Mesenchymal stem cell (in vitro differentiated cells and primary cell): ENCODE measurements around the gene SFTPA1.
"Not testable (repeated sequence)": the region's sequence is repeated elsewhere in the genome, so short reads cannot be mapped to it uniquely, and the experiment has no call there.

Experiments used
- DNase-seq: peaks from one replicate; pipeline ENCODE4 v3.0.0-alpha.2; 2013
- H2AFZ ChIP-seq: one replicate; pipeline ENCODE4 v1.6.1; 2013; ENCODE audit warnings: low read depth, mild to moderate bottlenecking, control low read depth, inconsistent platforms, low read length, moderate library complexity
- H2AK5ac ChIP-seq: 2 replicates; pipeline ENCODE4 v1.6.1; 2013; ENCODE audit warnings: low read length, moderate library complexity, mild to moderate bottlenecking, inconsistent platforms; ENCODE audit not compliant: severe bottlenecking
- H2BK120ac ChIP-seq: one replicate; pipeline ENCODE4 v1.6.1; 2013; ENCODE audit warnings: low read depth, mild to moderate bottlenecking, inconsistent platforms, low read length, moderate library complexity
- H2BK12ac ChIP-seq, 2 experiments: one replicate each; pipeline ENCODE4 v1.6.1; 2013; ENCODE audit warnings: inconsistent platforms in 2 of 2, low read length in 2 of 2, mild to moderate bottlenecking in 2 of 2, moderate library complexity in 2 of 2, control low read depth in 1 of 2
- H2BK15ac ChIP-seq: one replicate; pipeline ENCODE4 v1.6.1; 2013; ENCODE audit warnings: mild to moderate bottlenecking, low read depth, inconsistent platforms; ENCODE audit not compliant: poor library complexity, severe bottlenecking
- H2BK5ac ChIP-seq: 2 replicates; pipeline ENCODE4 v1.6.1; 2013; ENCODE audit warnings: low read depth, mild to moderate bottlenecking, low read length, control low read depth, inconsistent platforms; ENCODE audit not compliant: poor library complexity, severe bottlenecking
- H3K14ac ChIP-seq, 2 experiments: one replicate each; pipeline ENCODE4 v1.6.1; 2013; ENCODE audit warnings: inconsistent platforms in 2 of 2, low read length in 2 of 2, control low read depth in 1 of 2, mild to moderate bottlenecking in 1 of 2, moderate library complexity in 1 of 2
- H3K18ac ChIP-seq, 2 experiments: one replicate each; pipeline ENCODE4 v1.6.1; 2013; ENCODE audit warnings: inconsistent platforms in 2 of 2, low read length in 2 of 2, control low read depth in 1 of 2, low read depth in 1 of 2, mild to moderate bottlenecking in 1 of 2
- H3K23ac ChIP-seq, 2 experiments: one replicate each; pipeline ENCODE4 v1.6.1; 2013; ENCODE audit warnings: inconsistent platforms in 2 of 2, low read length in 2 of 2, mild to moderate bottlenecking in 2 of 2, moderate library complexity in 2 of 2, control low read depth in 1 of 2
- H3K27ac ChIP-seq: 2 replicates; pipeline ENCODE4 v1.5.1; 2013; ENCODE audit warnings: mild to moderate bottlenecking, moderate library complexity, low read length, control low read depth, inconsistent platforms; ENCODE audit not compliant: poor library complexity, severe bottlenecking
- H3K27me3 ChIP-seq, 2 experiments: 2 replicates each; pipeline versions ENCODE4 v1.6.1 to v1.7.0; 2013; ENCODE audit warnings: low read length in 2 of 2, mild to moderate bottlenecking in 2 of 2, moderate library complexity in 2 of 2, control low read depth in 1 of 2, inconsistent platforms in 1 of 2; ENCODE audit not compliant: control insufficient read depth in 1 of 2, insufficient read depth in 1 of 2
- H3K36me3 ChIP-seq, 2 experiments: 2 replicates each; pipeline versions ENCODE4 v1.6.1 to v1.7.0; 2013; ENCODE audit warnings: low read length in 2 of 2, control low read depth in 1 of 2, inconsistent platforms in 1 of 2, low read depth in 1 of 2, mild to moderate bottlenecking in 1 of 2; ENCODE audit not compliant: insufficient read depth in 2 of 2, control insufficient read depth in 1 of 2
- H3K4ac ChIP-seq, 2 experiments: one replicate each; pipeline ENCODE4 v1.6.1; 2013; ENCODE audit warnings: inconsistent platforms in 2 of 2, low read length in 2 of 2, mild to moderate bottlenecking in 2 of 2, moderate library complexity in 2 of 2, control low read depth in 1 of 2, low read depth in 1 of 2
- H3K4me1 ChIP-seq: 2 replicates; pipeline ENCODE4 v1.6.1; 2013; ENCODE audit warnings: low read depth, low read length, control low read depth; ENCODE audit not compliant: control insufficient read depth, insufficient read depth
- H3K4me2 ChIP-seq: 2 replicates; pipeline ENCODE4 v1.6.1; 2013; ENCODE audit warnings: low read length, mild to moderate bottlenecking, inconsistent platforms; ENCODE audit not compliant: poor library complexity, severe bottlenecking
- H3K4me3 ChIP-seq, 2 experiments: 2 replicates each; pipeline versions ENCODE4 v1.5.1 to v1.7.0; 2013; ENCODE audit warnings: low read length in 2 of 2, mild to moderate bottlenecking in 2 of 2, control low read depth in 1 of 2, low read depth in 1 of 2; ENCODE audit not compliant: insufficient read depth in 1 of 2
- H3K79me1 ChIP-seq: replicated peaks from 2 replicates; pipeline ENCODE4 v1.6.1; 2013; ENCODE audit warnings: mild to moderate bottlenecking, control low read depth, low read length, inconsistent platforms; ENCODE audit not compliant: poor library complexity, severe bottlenecking
- H3K9ac ChIP-seq: 2 replicates; pipeline ENCODE4 v1.7.0; 2013; ENCODE audit warnings: mild to moderate bottlenecking, low read length, moderate library complexity
- H3K9me3 ChIP-seq: 2 replicates; pipeline ENCODE4 v1.7.0; 2013; ENCODE audit warnings: mild to moderate bottlenecking, low read length; ENCODE audit not compliant: control insufficient read depth
- H4K8ac ChIP-seq: one replicate; pipeline ENCODE4 v1.6.1; 2013; ENCODE audit warnings: inconsistent platforms, mild to moderate bottlenecking, low read length, moderate library complexity
- H4K91ac ChIP-seq: one replicate; pipeline ENCODE4 v1.6.1; 2013; ENCODE audit warnings: mild to moderate bottlenecking, low read length, inconsistent platforms
- WGBS: methylation state at CpG from one replicate; pipeline ENCODE4 v1.1.7; 2013; ENCODE audit warnings: mixed read lengths; 5-methylcytosine and 5-hydroxymethylcytosine counted together

Gene SFTPA1

GRCh38 chr10:79588800-79589199 lies 21.9 kb upstream of the SFTPA1 start:
- H3K27me3 ChIP-seq, result peaks cover 20 to 41% of the 10 kb centered on the region in 2 experiments
- no peak overlapping the region for H2BK15ac ChIP-seq
- no peak overlapping the region for H3K18ac ChIP-seq
- no peaks in the 10 kb centered on the region for H3K9me3 ChIP-seq
- no peak overlapping the region for H3K4me3 ChIP-seq
- H3K4me1 ChIP-seq, result no peaks in the 10 kb centered on the region
- H4K8ac ChIP-seq, result no peak overlapping the region
- DNase-seq, result no peak
- no peak overlapping the region for H2BK12ac ChIP-seq
- H3K4me2 ChIP-seq, result no peak overlapping the region
- H2BK5ac ChIP-seq, result no peak overlapping the region
- H2AK5ac ChIP-seq, result no peak overlapping the region
- H4K91ac ChIP-seq, result no peak overlapping the region
- H2BK120ac ChIP-seq, result no peak overlapping the region
- H2AFZ ChIP-seq, result no peak overlapping the region
- no peaks in the 10 kb centered on the region for H3K79me1 ChIP-seq
- H3K14ac ChIP-seq, result no peak overlapping the region
- H3K4ac ChIP-seq, result no peak overlapping the region
- no peaks in the 10 kb centered on the region for H3K36me3 ChIP-seq
- no peak overlapping the region for H3K27ac ChIP-seq
- no peak overlapping the region for H3K23ac ChIP-seq
- no peak overlapping the region for H3K9ac ChIP-seq

GRCh38 chr10:79593377-79593776 lies 17.4 kb upstream of the SFTPA1 start:
- 50% methylated on average over 1 of the region's 1 CpG for WGBS
- H2AK5ac ChIP-seq, result no peak overlapping the region

GRCh38 chr10:79594565-79594964 lies 16.2 kb upstream of the SFTPA1 start:
- H2AK5ac ChIP-seq, H3K4me3 ChIP-seq, H3K4ac ChIP-seq, H3K18ac ChIP-seq, H3K36me3 ChIP-seq, H2BK15ac ChIP-seq, H4K8ac ChIP-seq, H3K9ac ChIP-seq, H3K27ac ChIP-seq, H3K4me1 ChIP-seq, H3K14ac ChIP-seq, H2AFZ ChIP-seq, H3K79me1 ChIP-seq, H4K91ac ChIP-seq, H3K4me2 ChIP-seq, H2BK5ac ChIP-seq, H2BK120ac ChIP-seq, H3K23ac ChIP-seq, H2BK12ac ChIP-seq, DNase-seq: not testable (repeated sequence)
- peaks cover 19% of the 10 kb centered on the region for H3K9me3 ChIP-seq
- 60% methylated on average over 3 of the region's 3 CpGs for WGBS
- H3K27me3 ChIP-seq, result peaks cover 0 to 19% of the 10 kb centered on the region in 2 experiments

More at GRCh38 chr10:79593377-79593776, 17.4 kb upstream of the SFTPA1 start:
- no peak overlapping the region for H3K4me3 ChIP-seq
- no peak overlapping the region for H2AFZ ChIP-seq
- H2BK12ac ChIP-seq, result no peak overlapping the region
- no peak for DNase-seq
- no peak overlapping the region for H3K4me2 ChIP-seq
- no peak overlapping the region for H3K4ac ChIP-seq
- peaks cover 14% of the 10 kb centered on the region for H3K9me3 ChIP-seq
- no peak overlapping the region for H3K18ac ChIP-seq
- no peak overlapping the region for H2BK15ac ChIP-seq
- no peaks in the 10 kb centered on the region for H3K4me1 ChIP-seq
- no peak overlapping the region for H3K9ac ChIP-seq
- H2BK120ac ChIP-seq, result no peak overlapping the region
- H3K27ac ChIP-seq, result no peak overlapping the region
- H3K27me3 ChIP-seq, result peaks cover 8 to 28% of the 10 kb centered on the region in 2 experiments
- H3K14ac ChIP-seq, result no peak overlapping the region
- H3K79me1 ChIP-seq, result no peaks in the 10 kb centered on the region
- H2BK5ac ChIP-seq, result no peak overlapping the region
- H3K23ac ChIP-seq, result no peak overlapping the region
- no peak overlapping the region for H4K91ac ChIP-seq
- no peaks in the 10 kb centered on the region for H3K36me3 ChIP-seq
- no peak overlapping the region for H4K8ac ChIP-seq

DNA sequence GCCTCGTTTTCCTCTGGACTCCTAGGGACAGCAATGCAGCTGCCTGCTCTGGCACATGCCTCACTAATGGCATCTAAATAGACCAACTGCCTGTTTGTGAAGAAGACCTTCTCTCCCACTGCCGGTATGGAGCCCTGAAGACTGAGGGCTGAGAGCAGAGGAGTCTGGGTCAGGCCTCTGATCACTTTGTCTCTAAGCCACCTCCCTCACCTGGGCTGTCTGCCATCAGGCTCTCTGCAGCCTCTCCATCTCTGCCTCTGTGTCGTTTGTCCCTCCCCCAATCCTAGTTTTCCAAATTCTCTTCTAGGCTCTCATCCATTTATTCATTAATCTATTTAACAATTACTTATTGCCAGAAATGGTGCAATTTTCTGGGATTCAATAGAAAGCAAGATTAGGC lies 15.2 kb upstream of the SFTPA1 start:
- Histone ChIP-seq H3K4me2 (no peak overlapping the region), H2AK5ac (no peak overlapping the region), H4K8ac (no peak overlapping the region), H2BK5ac (no peak overlapping the region), H3K4me3 (no peak overlapping the region), H3K23ac (no peak overlapping the region), H3K18ac (no peak overlapping the region), H3K79me1 (no peaks in the 10 kb centered on the region), H3K27me3 (peaks cover 0 to 21% of the 10 kb centered on the region in 2 experiments), H3K9me3 (peaks cover 19% of the 10 kb centered on the region), H3K27ac (no peak overlapping the region), H2BK12ac (no peak overlapping the region), H4K91ac (no peak overlapping the region), H3K4ac (no peak overlapping the region), H2BK120ac (no peak overlapping the region), H2BK15ac (no peak overlapping the region), H3K9ac (no peak overlapping the region), H2AFZ (no peak overlapping the region), H3K4me1 (no peaks in the 10 kb centered on the region), H3K14ac (no peak overlapping the region), H3K36me3 (no peaks in the 10 kb centered on the region)
- WGBS, result 30% methylated on average over 3 of the region's 3 CpGs
- no peak for DNase-seq
